ENCODE measurements around the gene PPY.

GRCh38 chr17:43946781-43947180, 4.5 kb upstream of the PPY start:
- no peak for TF ChIP-seq NFIC (IDR thresholded peaks at IDR 0.05; ENCODE audit: low read depth, low read length)
- TF ChIP-seq MEF2A (IDR thresholded peaks at IDR 0.05; ENCODE audit: insufficient read depth, low read depth, low read length), result no peak
- no peak for TF ChIP-seq CTCF (IDR thresholded peaks at IDR 0.05 in 2 of 3, conservative IDR thresholded peaks at IDR 0.05 in 1 of 3; ENCODE audit: control insufficient read depth in 2 of 3, extremely low read depth in 1 of 3, insufficient read depth in 1 of 3, low read depth in 3 of 3, low read length in 3 of 3)
- TF ChIP-seq USF1 (IDR thresholded peaks at IDR 0.05; ENCODE audit: borderline replicate concordance, extremely low read length, insufficient read depth, low read depth, low read length), result no peak
- TF ChIP-seq BCLAF1 (IDR thresholded peaks at IDR 0.05), result no peak
- TF ChIP-seq CBFB (IDR thresholded peaks at IDR 0.05; ENCODE audit: low read depth), result no peak
